ENCODE measurements around the gene HNRNPA0.

Gene HNRNPA0

DNA sequence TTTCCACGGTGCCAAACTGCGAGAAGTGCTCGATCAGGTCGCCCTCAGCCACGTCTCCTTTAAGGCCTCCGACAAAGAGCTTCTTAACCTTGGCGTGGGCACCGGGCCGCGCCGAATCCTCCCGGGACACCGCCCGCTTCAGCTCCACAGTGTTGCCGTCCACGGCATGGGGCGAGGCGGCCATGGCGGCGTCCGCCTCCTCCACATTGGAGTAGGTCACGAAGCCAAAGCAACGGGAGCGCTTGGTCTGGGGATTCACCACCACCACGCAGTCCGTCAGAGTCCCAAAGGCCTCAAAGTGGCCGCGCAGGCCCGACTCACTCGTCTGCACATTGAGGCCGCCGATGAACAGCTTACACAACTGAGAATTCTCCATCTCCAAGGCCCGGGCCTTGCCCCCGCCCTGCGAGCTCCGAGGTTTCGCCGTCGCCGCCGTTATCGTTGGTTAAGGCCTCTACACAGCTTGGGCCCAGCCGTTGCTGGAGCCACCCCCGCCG, 424 bp downstream of the HNRNPA0 start:
- no peak for DNase-seq

DNA sequence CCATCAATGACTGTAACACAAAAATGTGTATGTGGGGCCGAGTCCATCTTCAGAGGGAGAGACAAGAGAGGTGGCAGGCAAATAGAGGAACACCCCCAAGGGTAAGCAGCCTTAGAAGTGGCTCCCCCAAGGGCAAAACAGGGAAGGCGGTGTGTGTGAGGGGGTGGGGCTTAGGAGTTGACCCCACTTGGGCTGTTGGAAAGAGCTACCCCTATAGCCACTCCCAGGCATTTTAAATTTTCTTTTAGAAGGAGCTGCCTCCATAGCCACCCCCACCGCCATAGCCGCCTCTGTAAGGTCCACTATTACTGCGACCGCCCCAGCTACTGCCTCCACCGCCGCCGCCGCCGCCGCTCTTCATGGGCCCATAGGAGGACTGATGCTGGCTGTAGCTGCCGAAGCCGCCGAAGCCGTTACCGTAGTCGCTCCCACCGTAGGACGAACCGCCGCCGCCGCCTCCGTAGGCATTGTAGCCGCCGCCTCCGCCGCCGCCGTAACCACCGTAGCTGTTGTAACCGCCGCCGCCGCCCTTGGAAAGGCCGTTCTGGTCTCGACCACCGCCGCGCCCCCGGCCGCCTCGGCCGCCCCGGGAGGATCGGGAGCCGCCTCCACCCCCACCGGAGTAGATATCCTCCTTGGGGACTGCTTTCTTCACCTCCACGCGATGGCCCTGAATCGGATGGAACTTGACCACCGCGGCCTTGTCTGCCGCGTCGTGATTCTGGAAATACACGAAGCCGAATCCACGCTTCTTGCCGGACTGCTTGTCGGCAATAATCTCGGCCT, 1.1 kb downstream of the HNRNPA0 start:
- no peak for DNase-seq

DNA sequence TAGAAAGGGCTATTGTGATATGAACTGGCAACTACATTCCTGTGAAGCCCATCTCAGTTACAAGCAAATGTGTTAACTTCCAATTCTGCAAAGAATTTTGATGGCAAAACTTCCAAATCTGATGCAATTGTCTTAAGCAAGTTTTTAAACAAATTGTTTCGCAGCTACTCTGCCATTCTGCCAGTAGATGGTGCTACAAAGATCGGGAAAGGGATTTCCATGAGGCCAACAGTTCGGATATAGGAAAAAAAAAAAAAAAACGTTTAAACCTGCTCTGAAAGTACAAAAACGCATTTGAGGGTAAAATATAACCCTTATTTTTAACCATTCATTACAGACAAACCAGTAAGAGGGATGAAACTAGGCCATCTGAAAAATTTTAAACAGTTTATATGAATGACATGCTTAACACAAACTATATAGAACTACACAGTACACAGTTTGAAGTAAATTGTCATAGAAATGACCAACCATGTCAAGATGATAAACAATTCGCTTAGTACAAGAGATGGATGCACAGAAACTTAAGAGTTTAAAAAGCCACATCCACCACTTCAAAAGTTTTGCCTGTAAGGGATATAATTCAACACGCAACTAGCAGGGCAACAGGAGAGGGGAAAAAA, 2.2 kb downstream of the HNRNPA0 start:
- DNase-seq, result peak; percentile 42

DNA sequence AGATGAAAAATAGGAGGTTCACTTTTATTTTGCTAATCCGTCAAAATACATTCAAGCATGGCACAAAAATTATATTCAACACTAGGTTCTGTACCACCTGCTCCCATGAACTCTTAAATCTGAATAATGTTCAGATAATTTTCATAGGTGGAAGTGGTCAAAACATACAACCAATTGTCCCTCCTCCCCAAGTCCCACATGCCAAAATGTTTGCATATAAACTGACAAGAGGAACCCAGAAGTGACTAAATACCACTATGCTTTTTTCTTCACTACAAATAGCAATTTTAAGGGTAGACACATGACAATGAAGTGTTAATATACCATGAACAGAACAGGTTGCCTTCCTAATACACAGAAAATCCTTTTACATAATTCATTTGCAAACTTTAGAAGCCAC, 3.7 kb downstream of the HNRNPA0 start:
- no peak for DNase-seq

DNA sequence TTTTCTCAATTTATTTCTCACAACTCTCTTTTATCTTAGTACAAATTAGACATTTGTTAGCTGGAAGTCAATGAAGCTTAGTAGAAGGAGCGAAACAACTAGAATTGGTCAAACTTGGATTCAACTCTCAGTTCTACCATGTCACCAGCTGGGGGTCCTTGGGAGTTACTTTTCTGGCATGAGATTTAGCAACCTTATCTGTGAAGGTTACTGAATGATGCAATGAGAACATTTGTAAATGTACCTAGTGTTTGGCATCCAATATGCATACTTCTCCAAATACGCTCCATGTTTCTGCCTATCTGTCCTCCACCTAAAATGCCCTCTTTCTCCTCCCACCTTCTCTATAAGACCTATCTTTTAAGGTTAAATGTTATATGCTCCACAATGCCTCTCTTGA, 6.3 kb downstream of the HNRNPA0 start:
- DNase-seq, result no peak

DNA sequence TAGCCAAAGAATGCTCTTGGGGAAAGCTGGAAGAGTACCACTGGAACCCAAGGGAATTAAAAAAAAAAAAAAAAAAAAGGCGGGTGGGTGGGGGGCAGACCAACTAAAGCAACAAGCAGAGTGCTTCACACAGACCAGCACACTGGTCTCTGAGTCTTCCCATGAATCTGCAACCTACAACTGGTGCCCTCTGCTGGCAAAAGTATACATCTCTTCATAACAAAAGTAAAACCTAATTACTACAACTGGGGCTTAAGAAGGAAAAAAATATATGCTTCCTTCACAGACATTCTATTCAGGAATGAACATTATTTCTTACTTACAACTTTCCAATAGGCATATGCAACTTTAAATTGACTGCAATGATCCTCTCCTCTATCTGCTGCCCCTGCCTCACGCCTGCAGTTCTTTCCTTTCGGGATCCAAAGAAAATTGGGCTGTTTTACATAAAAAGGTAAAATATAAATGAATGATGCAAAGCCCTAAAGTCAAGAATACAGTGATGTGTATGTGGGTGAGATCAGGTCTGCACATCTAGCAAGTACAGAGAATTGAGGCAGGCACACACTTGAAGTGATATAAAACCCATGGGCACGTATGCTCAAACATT, 11.0 kb downstream of the HNRNPA0 start:
- peak; percentile 65 for DNase-seq

DNA sequence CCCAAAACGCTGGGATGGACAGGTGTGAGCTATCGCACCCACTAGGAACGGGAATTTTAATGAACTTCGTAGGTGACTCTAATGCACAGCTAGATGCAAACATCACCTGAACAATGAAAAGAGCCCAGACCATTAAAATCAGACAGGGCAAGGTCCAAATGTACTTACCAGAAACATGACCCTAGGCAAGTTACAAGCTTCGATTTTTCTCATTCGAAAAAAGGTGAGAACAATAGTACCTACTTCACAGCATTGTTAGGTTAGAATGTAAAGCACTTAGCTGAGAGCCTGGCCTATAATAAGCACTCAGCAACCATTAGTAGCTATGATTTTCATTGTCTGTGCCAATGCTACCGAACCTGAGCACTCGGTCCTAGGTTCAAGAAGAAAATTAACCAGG, 12.4 kb downstream of the HNRNPA0 start:
- peak; percentile 35 for DNase-seq

DNA sequence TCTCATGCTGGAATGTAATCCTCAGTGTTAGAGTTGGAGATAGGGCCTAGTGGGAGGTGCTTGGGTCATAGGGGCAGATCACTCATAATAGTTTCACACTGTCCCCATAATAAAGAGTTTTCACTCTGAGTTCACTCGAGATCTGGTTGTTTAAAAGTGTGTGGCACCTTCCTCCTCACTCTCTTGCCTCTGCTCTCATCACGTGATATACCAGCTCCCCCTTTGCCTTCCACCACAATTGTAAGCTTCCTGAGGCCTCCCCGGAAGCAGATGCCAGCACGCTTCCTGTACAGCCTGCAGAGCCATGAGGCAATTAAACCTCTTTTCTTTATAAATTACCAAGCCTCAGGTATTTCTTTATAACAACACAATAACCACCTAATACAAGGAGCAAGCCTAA, 14.4 kb downstream of the HNRNPA0 start:
- DNase-seq, result no peak

DNA sequence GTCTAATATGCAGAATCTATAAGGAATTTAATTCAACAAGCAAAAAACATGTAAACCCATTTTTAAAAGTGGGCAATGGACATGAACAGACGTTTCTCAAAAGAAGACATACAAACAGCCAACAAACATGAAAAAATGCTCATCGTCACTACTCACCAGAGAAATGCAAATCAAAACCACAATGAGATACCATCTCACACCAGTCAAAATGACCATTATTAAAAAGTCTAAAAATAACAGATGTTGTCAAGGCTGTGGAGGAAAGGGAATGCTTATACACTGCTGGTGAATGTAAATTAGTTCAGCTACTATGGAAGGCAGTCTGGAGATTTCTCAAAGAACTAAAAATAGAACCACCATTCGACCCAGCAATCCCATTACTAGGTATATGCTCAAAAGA, 15.2 kb downstream of the HNRNPA0 start:
- DNase-seq, result no peak

DNA sequence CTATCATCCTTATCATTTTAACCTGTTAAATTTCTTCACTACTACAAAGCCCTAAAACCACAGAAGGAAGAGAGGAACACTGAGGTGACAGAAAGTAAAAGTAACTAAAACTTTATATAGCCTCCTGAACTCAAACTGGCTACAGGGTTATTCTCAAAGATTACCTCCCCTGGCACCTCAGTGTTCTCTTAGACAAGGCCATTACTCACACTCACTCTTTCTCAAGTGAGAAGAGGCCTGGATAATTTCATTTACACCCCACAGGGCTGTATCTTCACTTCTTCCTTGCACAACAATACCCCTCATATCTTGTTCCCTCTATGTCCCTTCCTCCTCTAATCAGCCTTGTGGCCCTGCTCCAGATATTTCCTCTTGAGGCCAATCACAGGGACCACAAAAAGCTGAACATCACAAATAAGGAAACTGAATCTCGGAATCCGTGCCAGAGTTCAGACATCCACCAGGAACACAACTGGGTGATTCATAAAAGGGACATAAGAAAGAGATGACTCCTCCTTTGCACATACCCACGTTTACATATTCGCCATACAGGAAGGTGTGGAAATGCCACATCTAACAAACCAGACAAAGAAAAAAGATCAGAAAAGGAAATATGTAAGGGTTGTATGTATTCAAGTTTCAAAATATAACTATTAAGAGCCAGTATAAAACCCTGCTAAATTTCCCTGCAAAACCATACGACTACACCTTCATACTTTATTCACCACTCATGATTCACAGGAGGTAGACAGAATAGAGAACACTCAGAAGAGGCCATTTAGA, 16.6 kb downstream of the HNRNPA0 start:
- DNase-seq, result no peak

DNA sequence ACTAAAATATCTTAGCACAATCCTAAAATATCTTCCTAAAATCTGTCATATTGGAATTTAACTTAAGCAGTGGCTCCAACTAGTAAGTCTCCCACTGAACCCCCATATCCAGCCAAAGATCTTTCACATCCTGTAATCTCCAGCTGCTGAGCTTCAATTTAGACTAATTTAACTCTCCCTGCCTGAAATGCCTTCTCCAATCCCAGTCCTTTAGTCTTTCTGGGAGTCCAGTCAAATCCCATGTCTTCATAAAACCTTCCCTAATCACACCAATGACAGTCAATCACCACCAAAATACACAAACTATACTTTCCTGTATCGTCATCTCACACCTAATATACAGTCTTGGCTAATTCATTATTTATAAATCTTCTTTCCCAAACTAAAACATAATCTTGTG, 17.7 kb downstream of the HNRNPA0 start:
- DNase-seq, result no peak

DNA sequence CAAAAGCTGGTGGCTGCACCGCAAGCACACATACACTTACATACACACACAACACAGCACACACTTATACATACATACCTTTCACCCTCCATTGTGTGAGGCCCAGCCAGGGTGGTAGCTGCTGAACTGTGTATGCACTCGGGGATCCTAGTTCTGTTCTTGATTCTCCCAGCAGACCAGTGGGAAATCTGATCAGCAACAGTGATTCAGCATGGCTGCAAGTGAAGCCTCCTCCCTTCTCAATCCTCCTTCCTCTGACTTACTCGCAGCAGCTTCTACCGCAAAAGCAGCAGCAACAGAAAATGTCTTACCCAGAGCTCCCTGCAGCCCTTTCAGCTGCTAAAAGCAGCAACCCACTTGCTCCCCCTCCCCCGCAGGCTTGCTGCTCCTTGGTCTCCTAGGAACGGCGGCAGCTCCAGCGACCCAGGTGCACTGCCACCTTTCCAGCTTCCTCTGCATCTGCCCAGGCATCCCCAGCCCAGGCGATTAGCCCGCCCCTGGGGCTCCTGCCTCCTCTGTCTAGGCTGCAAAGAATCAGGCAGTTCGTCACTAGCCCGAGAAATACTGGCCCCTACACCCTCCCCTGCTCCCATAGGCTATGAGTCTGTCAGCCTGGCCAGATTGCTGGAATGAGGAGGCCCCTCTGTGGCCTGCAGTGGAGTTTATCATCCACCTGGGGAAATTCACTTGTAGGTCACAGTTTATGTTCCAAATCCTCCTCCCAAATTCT, 18.4 kb downstream of the HNRNPA0 start, which contains the start of gene KLHL3:
Gene KLHL3 (minus strand): TSS at position 535 of the 730 bp plus-strand sequence. CDS start 443 bp downstream, at position 92.
- DNase-seq, result peak; percentile 20

DNA sequence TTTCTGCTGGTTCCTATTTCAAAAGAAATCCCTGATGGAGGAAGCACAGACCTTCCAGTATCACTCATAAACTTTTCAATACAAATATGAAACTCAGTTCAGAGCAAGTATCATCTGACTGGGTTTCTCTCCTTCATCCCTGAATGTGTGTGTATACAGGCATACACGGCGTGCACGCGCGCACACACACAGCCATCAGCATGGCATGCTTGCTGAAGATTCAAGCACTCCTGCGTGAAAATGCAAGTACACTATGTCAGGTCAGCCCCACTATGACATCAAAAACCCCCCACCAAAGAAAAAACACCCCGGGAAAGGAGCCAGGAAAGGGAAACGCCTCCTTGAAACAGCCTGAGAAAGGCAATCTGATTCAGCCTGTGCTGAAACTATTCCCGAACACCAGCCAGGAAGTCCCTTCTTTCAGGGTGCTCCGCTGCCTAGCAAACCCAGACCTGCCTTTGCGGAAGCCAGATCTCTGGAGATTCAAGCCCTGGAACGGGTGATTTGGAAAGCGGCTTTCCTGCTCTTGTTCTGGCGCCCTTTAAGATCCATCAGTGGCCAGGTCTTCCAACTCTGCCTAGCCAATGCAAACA, 19.1 kb downstream of the HNRNPA0 start:
- no peak for DNase-seq

DNA sequence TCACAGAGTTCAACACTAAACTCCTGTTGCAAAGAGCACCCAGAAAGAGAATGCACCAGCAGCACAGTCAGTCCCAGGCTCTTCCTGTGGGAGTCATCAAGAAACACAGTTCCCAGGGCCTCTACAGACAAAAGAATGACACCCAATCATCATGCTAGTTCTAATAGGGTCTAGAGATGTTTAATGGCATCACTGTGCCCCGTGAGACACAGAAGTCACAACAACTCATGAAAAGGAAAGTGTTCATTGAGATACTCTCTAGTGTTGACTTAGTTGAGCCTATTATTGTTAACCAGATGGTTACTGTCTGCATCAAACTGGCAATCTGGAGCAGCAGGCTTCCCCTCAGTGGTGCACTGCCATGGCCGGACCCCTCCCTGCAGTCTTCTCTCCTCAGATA, 19.8 kb downstream of the HNRNPA0 start:
- DNase-seq, result no peak

DNA sequence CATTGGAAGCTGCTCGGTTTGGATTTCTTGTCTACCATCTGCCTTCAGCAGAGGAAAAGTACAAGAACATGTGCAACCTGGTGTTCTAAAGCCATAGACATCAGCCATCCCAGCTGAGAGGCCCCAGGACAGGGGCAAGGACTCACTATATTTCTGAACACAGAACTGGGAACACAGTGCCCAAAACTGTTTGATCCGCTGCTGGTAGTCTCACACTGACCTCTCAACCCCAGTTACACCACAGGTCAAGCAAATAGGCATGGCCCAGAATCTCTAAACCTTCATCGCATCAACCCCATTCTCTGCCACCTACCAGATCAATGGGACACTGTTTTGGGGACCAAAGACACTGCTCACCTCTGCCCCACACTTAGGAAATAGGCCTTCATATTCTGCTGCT, 20.2 kb downstream of the HNRNPA0 start:
- DNase-seq, result no peak

DNA sequence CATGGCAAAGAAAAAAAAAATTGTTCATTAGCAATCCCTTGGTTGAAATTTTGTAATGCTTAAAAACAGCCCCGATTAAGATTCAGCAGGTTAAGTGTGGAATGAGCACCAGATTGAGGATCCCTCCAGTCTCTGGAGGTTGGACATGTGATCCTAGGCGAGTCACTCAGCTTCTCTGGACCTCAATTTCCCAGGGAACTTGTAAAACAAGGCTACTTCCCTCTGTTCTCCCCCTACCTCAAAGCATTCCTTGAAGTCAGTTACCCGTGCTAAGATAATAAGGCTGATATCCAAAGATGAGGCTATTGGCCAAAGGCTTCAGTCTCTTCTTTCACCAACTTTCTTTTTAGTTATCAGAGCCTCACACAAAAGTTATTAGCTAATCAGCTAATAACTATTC, 21.2 kb downstream of the HNRNPA0 start:
- DNase-seq, result no peak

DNA sequence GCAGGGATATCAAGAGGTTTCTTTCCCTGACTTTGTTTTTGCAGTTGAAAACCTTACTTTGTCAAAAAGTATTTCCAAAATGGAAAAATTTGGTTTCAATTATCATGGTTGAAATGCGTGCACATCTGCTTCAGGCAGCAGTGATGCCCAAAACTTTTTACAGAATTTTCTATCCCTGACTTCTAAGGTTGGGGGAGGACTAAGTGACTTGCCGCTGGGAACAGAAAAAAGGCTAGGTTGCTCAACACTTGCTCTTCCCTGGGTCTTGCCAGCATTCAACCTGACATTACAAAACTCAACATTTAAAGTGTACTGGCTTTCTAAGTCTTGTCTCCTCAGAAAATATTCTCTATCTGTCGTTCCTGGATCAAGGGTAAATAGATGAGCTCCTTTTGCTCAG, 23.0 kb downstream of the HNRNPA0 start:
- DNase-seq, result no peak

DNA sequence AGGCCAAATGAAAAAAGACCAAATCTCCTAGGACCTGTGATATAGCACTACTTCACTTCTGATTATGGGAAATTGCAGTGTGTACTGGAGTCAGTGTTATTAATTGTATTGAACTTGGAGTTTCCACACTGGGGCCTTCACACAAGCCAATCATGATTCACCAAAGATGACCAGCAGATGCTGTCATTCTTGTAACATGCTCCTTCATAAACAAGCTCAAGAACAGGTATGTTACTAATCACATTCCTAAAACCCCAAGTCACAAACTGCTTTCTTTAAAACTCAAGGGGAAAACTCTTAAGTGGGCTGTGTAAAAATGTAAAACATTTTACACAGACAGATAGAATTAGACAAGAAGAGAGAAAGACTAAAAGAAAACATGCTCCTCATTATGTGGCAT, 23.8 kb downstream of the HNRNPA0 start:
- DNase-seq, result no peak

DNA sequence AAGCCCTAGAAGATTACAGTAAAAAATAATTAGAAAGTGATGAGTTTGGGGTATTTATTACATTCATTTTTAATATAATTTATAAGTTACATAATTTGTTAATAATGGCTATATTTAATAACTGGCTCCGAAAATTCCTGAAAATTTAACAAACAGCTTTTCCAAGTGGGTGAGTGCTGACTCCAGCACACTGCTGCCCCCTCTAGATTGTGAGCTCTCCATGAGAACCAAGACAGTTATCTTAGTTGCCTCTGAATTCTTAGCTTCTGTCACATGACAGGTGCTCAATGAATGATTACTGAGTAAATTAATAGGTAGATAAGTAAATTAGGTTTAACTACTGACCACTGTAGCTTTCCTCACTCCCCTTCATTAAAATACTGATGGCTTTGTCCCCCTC, 26.1 kb downstream of the HNRNPA0 start:
- no peak for DNase-seq

DNA sequence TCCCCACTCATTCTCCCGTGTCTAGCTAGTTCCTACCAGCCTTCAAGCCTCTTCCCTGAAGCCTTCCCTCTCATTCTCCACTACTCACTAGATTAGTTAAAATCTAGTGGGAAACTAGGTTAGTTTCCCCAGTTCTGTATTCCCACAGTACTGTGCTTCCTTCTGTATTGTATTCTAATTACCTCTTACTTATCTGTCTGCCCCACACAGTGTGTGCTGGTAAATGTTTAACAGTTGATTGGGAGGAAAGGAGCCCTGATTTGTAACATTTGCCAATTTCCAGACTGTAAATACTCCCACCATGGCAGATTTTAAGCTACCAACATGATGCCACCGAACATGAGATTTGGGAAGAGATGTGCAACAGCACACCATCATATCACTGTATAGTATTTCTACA, 26.5 kb downstream of the HNRNPA0 start:
- DNase-seq, result no peak

DNA sequence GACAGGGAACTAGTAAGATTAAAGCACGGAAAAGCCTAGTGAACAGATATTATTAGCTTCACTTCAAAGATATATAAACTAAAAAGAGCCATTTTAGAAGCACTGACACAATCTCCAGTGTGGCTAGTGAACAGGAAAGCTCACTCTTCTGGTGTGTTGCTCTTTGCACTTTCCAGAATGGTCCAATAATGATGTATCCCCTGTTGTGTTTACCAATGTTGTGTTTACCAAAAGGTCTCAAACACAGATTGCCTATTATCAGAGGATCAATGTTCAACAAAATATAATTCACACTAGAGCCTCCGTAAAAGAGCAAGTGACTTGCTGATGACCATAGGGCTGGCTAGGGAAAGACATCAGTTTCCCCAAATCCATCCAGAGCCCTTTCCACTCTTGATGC, 29.9 kb downstream of the HNRNPA0 start:
- no peak for DNase-seq

DNA sequence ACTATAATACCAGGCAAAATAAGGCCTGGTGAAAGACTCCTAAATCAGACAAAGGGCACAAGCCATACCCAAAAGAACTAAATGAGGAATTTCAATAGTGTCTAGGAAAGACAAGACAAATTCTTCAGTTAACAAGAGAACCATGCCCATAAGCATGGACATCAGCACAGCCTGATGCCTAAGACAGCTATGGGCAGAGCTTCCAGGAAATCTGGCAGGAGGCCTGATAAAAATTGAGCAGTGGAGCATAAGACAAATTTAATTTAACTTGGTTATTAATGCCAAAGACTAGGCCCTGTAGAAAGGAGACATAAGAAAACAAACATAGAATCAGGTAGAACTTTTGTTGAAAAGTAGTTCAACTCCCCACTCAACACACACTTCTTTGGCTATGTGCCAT, 35.6 kb downstream of the HNRNPA0 start:
- DNase-seq, result no peak
